ENCODE measurements around the gene MAP3K9. TPM values are rescaled to one million over a fixed set of nuclear protein-coding genes. Genes with fewer than 3 reads are reported as not detected.

The MAP3K9 gene
- total RNA-seq, 1 donor from 2014 or later, result 13.0 TPM

DNA sequence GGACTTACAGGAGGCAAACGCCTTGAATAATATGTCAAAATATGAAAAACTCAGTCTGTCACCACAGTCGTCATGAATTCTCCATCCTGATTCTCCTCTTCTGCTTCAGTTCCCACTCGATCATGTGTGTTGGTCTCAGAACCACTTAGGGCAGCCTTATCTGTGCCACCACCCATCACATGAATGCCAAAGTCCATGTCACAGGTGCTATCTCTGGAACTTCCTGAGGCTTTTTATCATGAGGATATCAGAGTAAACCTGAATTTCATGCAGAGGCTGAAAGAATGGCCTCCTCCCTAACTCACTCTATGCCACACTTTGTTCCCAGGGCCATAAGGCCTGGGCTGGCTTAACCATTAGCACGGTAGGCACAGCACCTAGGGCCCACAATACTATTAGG, 28.8 kb upstream of the MAP3K9 start:
- no peak overlapping the region for H3K4me2 ChIP-seq (ENCODE audit: low read length)
- no peak overlapping the region for H3K9ac ChIP-seq (ENCODE audit: low read length)
- no peaks in the 10 kb centered on the region for H3K36me3 ChIP-seq (ENCODE audit: insufficient read depth, low read length)
- no peak overlapping the region for H3K4me3 Mint-ChIP-seq (ENCODE audit: unreplicated experiment)
- no peak overlapping the region for H3K4me3 ChIP-seq (ENCODE audit: insufficient read depth, low read depth, low read length)
- H3K79me2 ChIP-seq (ENCODE audit: insufficient read depth, low read length), result no peaks in the 10 kb centered on the region
- peaks cover 9% of the 10 kb centered on the region for H3K9me3 Mint-ChIP-seq (ENCODE audit: unreplicated experiment)
- no peaks in the 10 kb centered on the region for H3K9me3 ChIP-seq (ENCODE audit: insufficient read depth, low read depth, low read length)
- TF ChIP-seq, protein P1, sequence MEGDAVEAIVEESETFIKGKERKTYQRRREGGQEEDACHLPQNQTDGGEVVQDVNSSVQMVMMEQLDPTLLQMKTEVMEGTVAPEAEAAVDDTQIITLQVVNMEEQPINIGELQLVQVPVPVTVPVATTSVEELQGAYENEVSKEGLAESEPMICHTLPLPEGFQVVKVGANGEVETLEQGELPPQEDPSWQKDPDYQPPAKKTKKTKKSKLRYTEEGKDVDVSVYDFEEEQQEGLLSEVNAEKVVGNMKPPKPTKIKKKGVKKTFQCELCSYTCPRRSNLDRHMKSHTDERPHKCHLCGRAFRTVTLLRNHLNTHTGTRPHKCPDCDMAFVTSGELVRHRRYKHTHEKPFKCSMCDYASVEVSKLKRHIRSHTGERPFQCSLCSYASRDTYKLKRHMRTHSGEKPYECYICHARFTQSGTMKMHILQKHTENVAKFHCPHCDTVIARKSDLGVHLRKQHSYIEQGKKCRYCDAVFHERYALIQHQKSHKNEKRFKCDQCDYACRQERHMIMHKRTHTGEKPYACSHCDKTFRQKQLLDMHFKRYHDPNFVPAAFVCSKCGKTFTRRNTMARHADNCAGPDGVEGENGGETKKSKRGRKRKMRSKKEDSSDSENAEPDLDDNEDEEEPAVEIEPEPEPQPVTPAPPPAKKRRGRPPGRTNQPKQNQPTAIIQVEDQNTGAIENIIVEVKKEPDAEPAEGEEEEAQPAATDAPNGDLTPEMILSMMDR (IDR thresholded peaks at IDR 0.05; ENCODE audit: insufficient read depth, low read depth, low read length), result no peak
- TF ChIP-seq EZH2 (IDR thresholded peaks at IDR 0.05; ENCODE audit: insufficient read depth, low read length), result no peak
- no peaks in the 10 kb centered on the region for H4K20me1 ChIP-seq (ENCODE audit: insufficient read depth, low read length)
- peaks cover 4% of the 10 kb centered on the region for H3K27me3 Mint-ChIP-seq (ENCODE audit: low read depth, unreplicated experiment)
- no peak for DNase-seq (ENCODE audit: low read depth)
- no peak for FAIRE-seq
- H3K27me3 ChIP-seq (ENCODE audit: insufficient read depth, low read length), result no peaks in the 10 kb centered on the region
- H3K27ac ChIP-seq (ENCODE audit: low read depth, low read length), result no peak overlapping the region
- H3K36me3 Mint-ChIP-seq (ENCODE audit: low read depth, unreplicated experiment), result peaks cover 1% of the 10 kb centered on the region
- no peak overlapping the region for H3K27ac Mint-ChIP-seq (ENCODE audit: unreplicated experiment)
- H2AFZ ChIP-seq (ENCODE audit: low read depth, low read length), result no peak overlapping the region
- peaks cover 1% of the 10 kb centered on the region for H3K4me1 Mint-ChIP-seq (ENCODE audit: low read depth, unreplicated experiment)
- no peaks in the 10 kb centered on the region for H3K4me1 ChIP-seq (ENCODE audit: insufficient read depth, low read length)

DNA sequence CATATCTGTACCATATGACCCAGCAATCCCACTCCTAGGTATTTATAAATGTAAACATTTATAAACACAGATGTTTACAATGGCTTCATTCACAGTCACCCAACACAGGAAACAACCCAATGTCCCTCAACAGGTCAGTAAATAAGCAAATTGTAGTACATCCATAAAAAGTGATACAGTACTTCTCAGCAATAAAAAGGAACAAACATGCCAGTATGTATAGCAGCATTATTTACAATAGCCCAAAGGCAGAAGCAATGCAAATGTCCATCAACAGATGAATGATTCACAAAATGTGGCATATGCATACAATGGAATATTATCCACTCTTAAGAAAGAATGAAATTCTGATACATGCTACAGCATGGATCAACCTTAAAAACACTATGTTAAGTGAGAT, 27.6 kb upstream of the MAP3K9 start:
- Histone ChIP-seq H3K79me2 (ENCODE audit: insufficient read depth, low read length) (no peaks in the 10 kb centered on the region), H3K9me3 (ENCODE audit: insufficient read depth, low read depth, low read length) (no peaks in the 10 kb centered on the region), H3K9ac (ENCODE audit: low read length) (no peak overlapping the region), H4K20me1 (ENCODE audit: insufficient read depth, low read length) (no peaks in the 10 kb centered on the region), H3K27ac (ENCODE audit: low read depth, low read length) (no peak overlapping the region), H3K4me2 (ENCODE audit: low read length) (no peak overlapping the region), H3K36me3 (ENCODE audit: insufficient read depth, low read length) (no peaks in the 10 kb centered on the region), H2AFZ (ENCODE audit: low read depth, low read length) (no peak overlapping the region), H3K4me1 (ENCODE audit: insufficient read depth, low read length) (peaks cover 4% of the 10 kb centered on the region), H3K27me3 (ENCODE audit: insufficient read depth, low read length) (no peaks in the 10 kb centered on the region), H3K4me3 (ENCODE audit: insufficient read depth, low read depth, low read length) (no peak overlapping the region)
- TF ChIP-seq, protein P1 (IDR thresholded peaks at IDR 0.05; ENCODE audit: insufficient read depth, low read depth, low read length), result no peak
- no peak for TF ChIP-seq EZH2 (IDR thresholded peaks at IDR 0.05; ENCODE audit: insufficient read depth, low read length)
- H3K27me3 Mint-ChIP-seq (ENCODE audit: low read depth, unreplicated experiment), result peaks cover 4% of the 10 kb centered on the region
- no peaks in the 10 kb centered on the region for H3K36me3 Mint-ChIP-seq (ENCODE audit: low read depth, unreplicated experiment)
- H3K4me3 Mint-ChIP-seq (ENCODE audit: unreplicated experiment), result no peak overlapping the region
- H3K27ac Mint-ChIP-seq (ENCODE audit: unreplicated experiment), result no peak overlapping the region
- peaks cover 12% of the 10 kb centered on the region for H3K9me3 Mint-ChIP-seq (ENCODE audit: unreplicated experiment)
- FAIRE-seq (no peak), DNase-seq (ENCODE audit: low read depth) (no peak)
- H3K4me1 Mint-ChIP-seq (ENCODE audit: low read depth, unreplicated experiment), result peaks cover 12% of the 10 kb centered on the region

DNA sequence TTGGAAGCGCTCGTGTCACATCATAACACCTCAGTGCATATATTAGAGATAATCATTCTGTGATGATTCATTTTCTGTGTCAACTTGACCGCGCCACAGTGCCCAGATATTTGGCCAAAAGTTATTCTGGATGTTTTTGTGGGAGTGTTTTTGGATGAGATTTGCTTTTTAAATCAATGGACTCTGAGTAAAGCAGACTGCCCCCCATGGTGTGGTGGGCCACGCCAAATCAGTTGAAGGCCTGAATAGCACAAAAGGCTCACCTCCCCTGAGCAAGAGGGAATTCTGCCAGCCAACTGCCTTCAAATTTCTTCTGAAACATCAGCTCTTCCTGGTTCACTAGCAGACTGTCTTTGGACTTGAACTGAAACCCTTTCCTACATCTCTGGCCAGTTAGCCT, 24.6 kb upstream of the MAP3K9 start:
- Histone ChIP-seq H3K4me3 (ENCODE audit: insufficient read depth, low read depth, low read length) (no peak overlapping the region), H4K20me1 (ENCODE audit: insufficient read depth, low read length) (no peaks in the 10 kb centered on the region), H3K27ac (ENCODE audit: low read depth, low read length) (no peak overlapping the region), H3K4me2 (ENCODE audit: low read length) (no peak overlapping the region), H3K4me1 (ENCODE audit: insufficient read depth, low read length) (peaks cover 4% of the 10 kb centered on the region), H3K9ac (ENCODE audit: low read length) (no peak overlapping the region), H3K27me3 (ENCODE audit: insufficient read depth, low read length) (peaks cover 3% of the 10 kb centered on the region), H2AFZ (ENCODE audit: low read depth, low read length) (no peak overlapping the region), H3K79me2 (ENCODE audit: insufficient read depth, low read length) (no peaks in the 10 kb centered on the region), H3K9me3 (ENCODE audit: insufficient read depth, low read depth, low read length) (no peaks in the 10 kb centered on the region), H3K36me3 (ENCODE audit: insufficient read depth, low read length) (no peaks in the 10 kb centered on the region)
- TF ChIP-seq, protein P1 (IDR thresholded peaks at IDR 0.05; ENCODE audit: insufficient read depth, low read depth, low read length), result no peak
- no peak for TF ChIP-seq EZH2 (IDR thresholded peaks at IDR 0.05; ENCODE audit: insufficient read depth, low read length)
- Mint-ChIP-seq H3K27ac (ENCODE audit: unreplicated experiment) (no peak overlapping the region), H3K9me3 (ENCODE audit: unreplicated experiment) (peaks cover 12% of the 10 kb centered on the region), H3K4me1 (ENCODE audit: low read depth, unreplicated experiment) (peaks cover 15% of the 10 kb centered on the region), H3K4me3 (ENCODE audit: unreplicated experiment) (no peak overlapping the region), H3K36me3 (ENCODE audit: low read depth, unreplicated experiment) (peaks cover 2% of the 10 kb centered on the region), H3K27me3 (ENCODE audit: low read depth, unreplicated experiment) (peaks cover 7% of the 10 kb centered on the region)
- FAIRE-seq (no peak), DNase-seq (ENCODE audit: low read depth) (no peak)
